H1 (cell line): ENCODE measurements around the gene MFSD2A.

ENCODE experiments used
- CHD2 ChIP-seq: IDR thresholded peaks from 2 replicates; pipeline ENCODE4 v1.6.1; 2012; ENCODE audit warnings: low read length, improper control_type of control experiment
- CTCF ChIP-seq, 3 experiments: IDR thresholded peaks; 1 replicate in 2 of 3; 2 replicates in 1 of 3; pipeline versions ENCODE4 v1.5.1 to v1.6.1; 2011; ENCODE audit warnings: low read length in 3 of 3, mild to moderate bottlenecking in 3 of 3, inconsistent platforms in 2 of 3, low read depth in 1 of 3, moderate library complexity in 1 of 3; ENCODE audit not compliant: insufficient read depth in 1 of 3; ENCODE audit errors: control extremely low read depth in 1 of 3
- EGR1 ChIP-seq: IDR thresholded peaks from 2 replicates; pipeline ENCODE4 v1.6.1; 2011; ENCODE audit warnings: low read depth, low read length, borderline replicate concordance
- EP300 ChIP-seq, 2 experiments: IDR thresholded peaks; 1 replicate in 1 of 2; 2 replicates in 1 of 2; pipeline ENCODE4 v1.6.1; 2011 to 2012; ENCODE audit warnings: low read depth in 2 of 2, low read length in 2 of 2, mild to moderate bottlenecking in 2 of 2, borderline replicate concordance in 1 of 2, inconsistent platforms in 1 of 2, moderate library complexity in 1 of 2
- FOSL1 ChIP-seq: IDR thresholded peaks from 2 replicates; pipeline ENCODE4 v1.6.1; 2011; ENCODE audit warnings: mild to moderate bottlenecking, low read depth, low read length, moderate library complexity; ENCODE audit not compliant: insufficient read depth
- KDM1A ChIP-seq: fragments of 200-600, 300-600 bp; sonication (generic); IDR thresholded peaks from 2 replicates; pipeline ENCODE4 v1.7.1; 2016; ENCODE audit warnings: mild to moderate bottlenecking, low read length, borderline replicate concordance
- MAFK ChIP-seq: IDR thresholded peaks from 2 replicates; pipeline ENCODE4 v1.6.1; 2012; ENCODE audit warnings: low read depth, mild to moderate bottlenecking, improper control_type of control experiment, low read length
- MAX ChIP-seq: IDR thresholded peaks from 2 replicates; pipeline ENCODE4 v1.6.1; 2012; ENCODE audit warnings: inconsistent platforms
- POLR2A ChIP-seq, 2 experiments: IDR thresholded peaks; 1 replicate in 1 of 2; 2 replicates in 1 of 2; pipeline ENCODE4 v1.6.1; 2011; ENCODE audit warnings: low read depth in 2 of 2, low read length in 2 of 2, mild to moderate bottlenecking in 2 of 2; ENCODE audit errors: control extremely low read depth in 1 of 2
- RFX5 ChIP-seq: IDR thresholded peaks from 2 replicates; pipeline ENCODE4 v1.6.1; 2011; ENCODE audit warnings: low read depth, low read length, improper control_type of control experiment, borderline replicate concordance
- SIN3A ChIP-seq, 2 experiments: IDR thresholded peaks in 1 of 2; conservative IDR thresholded peaks in 1 of 2; 2 replicates each; pipeline ENCODE4 v1.6.1; 2011 to 2012; ENCODE audit warnings: low read length in 2 of 2, improper control_type of control experiment in 1 of 2, low read depth in 1 of 2, mild to moderate bottlenecking in 1 of 2
- SP2 ChIP-seq: IDR thresholded peaks from 2 replicates; pipeline ENCODE4 v1.6.1; 2012; ENCODE audit warnings: mild to moderate bottlenecking, low read length, inconsistent platforms
- TAF1 ChIP-seq: IDR thresholded peaks from 2 replicates; pipeline ENCODE4 v1.6.1; 2011; ENCODE audit warnings: mild to moderate bottlenecking, low read depth, low read length
- USF2 ChIP-seq: IDR thresholded peaks from 2 replicates; pipeline ENCODE4 v1.6.1; 2011; ENCODE audit warnings: low read length, improper control_type of control experiment

DNA sequence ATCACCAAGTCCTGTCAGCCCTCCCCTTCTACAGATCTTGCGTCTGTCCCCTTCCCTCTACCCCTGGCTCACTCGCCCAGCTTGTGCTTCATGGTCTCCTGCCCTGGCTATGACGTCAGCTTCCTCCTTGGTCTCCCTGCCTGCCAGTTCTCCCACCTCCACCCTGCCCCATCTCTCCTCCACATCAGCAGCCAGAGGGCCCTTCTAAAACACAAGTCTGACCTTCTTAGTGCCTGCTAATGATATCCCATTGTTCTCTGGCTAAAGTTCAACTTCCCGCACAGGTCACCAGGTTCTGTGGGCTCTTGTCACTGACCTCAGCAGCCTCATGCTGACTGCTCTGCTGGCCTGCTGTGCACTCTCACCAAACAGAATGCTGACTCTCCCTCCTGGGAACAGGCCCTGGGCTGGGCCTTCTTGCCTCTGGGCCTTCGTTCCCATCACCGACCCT lies 28.6 kb upstream of the MFSD2A start:
- no peak for TF ChIP-seq CTCF (IDR thresholded peaks at IDR 0.05; ENCODE audit: control extremely low read depth in 1 of 3, insufficient read depth in 1 of 3, low read depth in 1 of 3, low read length in 3 of 3)
- no peak for TF ChIP-seq EGR1
- no peak for TF ChIP-seq TAF1
- no peak for TF ChIP-seq MAFK
- TF ChIP-seq CHD2 = no peak
- no peak for TF ChIP-seq EP300 (IDR thresholded peaks at IDR 0.05; ENCODE audit: borderline replicate concordance in 1 of 2, low read depth in 2 of 2, low read length in 2 of 2)
- no peak for TF ChIP-seq SP2
- TF ChIP-seq KDM1A = no peak
- TF ChIP-seq RFX5 = no peak
- TF ChIP-seq MAX = no peak
- no peak for TF ChIP-seq POLR2A (IDR thresholded peaks at IDR 0.05; ENCODE audit: control extremely low read depth in 1 of 2, low read depth in 2 of 2, low read length in 2 of 2)
- TF ChIP-seq USF2 = no peak
- TF ChIP-seq FOSL1 = no peak
- TF ChIP-seq SIN3A (conservative IDR thresholded peaks at IDR 0.05 in 1 of 2, IDR thresholded peaks at IDR 0.05 in 1 of 2; ENCODE audit: low read depth in 1 of 2, low read length in 2 of 2) = no peak
